Peyer's patch (tissue), 4 donors: Measurements from ENCODE around the gene TUBAL3.
A peak's percentile ranks its signal among the peaks of the same experiment; 100 is the strongest.

Experiments used
- POLR2A ChIP-seq, 2 donors: fragments of 450-650 bp; IDR thresholded peaks; one replicate each; pipeline ENCODE4 v1.5.1; 2017; ENCODE audit warnings: antibody characterized with exemption in 2 of 2, mild to moderate bottlenecking in 2 of 2, moderate library complexity in 2 of 2
- TF ChIP-seq, protein P1 (sequence below), 6 experiments: fragments of 450-650 bp in 4 of 6; fragments of 200-600 bp in 2 of 6; sonication (generic) in 1 of 6; IDR thresholded peaks; one replicate each; pipeline ENCODE4 v1.5.1; 2017 to 2019; ENCODE audit warnings: antibody characterized with exemption in 6 of 6, mild to moderate bottlenecking in 3 of 6, moderate library complexity in 1 of 6

DNA sequence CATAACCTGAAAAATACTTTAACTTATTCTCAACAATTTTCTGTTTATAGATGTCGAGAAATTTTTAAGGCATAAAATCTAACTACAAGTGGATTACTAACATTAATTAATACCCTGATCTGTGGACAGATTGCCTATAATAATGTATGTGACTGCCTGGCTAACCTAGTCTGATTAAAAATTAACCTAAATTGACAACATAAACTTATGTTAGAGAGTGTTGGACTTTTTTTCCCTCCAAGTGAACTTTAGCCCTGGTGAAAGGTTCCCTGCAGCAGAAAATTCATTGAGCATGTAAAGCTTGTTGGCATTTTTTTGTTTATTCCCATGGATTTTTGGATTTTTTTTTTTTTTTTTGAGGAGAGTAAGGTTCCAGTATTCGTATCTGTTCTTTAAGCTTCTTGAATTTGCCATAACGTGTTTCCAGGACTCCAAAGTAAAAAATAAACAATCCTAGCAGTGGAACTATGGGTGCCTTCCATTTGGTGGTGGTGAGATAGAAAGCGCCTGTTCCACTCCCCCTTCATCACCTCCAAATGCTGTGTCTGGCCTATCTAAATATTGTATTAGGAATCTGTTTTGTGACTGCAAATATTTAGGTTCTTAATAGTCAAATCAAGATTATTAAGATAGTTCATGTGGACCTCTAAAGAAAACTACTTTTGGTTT, 43.8 kb upstream of the TUBAL3 start:
- peak; percentile 48 to 73 for TF ChIP-seq POLR2A (IDR thresholded peaks at IDR 0.05)
- TF ChIP-seq, protein P1, sequence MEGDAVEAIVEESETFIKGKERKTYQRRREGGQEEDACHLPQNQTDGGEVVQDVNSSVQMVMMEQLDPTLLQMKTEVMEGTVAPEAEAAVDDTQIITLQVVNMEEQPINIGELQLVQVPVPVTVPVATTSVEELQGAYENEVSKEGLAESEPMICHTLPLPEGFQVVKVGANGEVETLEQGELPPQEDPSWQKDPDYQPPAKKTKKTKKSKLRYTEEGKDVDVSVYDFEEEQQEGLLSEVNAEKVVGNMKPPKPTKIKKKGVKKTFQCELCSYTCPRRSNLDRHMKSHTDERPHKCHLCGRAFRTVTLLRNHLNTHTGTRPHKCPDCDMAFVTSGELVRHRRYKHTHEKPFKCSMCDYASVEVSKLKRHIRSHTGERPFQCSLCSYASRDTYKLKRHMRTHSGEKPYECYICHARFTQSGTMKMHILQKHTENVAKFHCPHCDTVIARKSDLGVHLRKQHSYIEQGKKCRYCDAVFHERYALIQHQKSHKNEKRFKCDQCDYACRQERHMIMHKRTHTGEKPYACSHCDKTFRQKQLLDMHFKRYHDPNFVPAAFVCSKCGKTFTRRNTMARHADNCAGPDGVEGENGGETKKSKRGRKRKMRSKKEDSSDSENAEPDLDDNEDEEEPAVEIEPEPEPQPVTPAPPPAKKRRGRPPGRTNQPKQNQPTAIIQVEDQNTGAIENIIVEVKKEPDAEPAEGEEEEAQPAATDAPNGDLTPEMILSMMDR (IDR thresholded peaks at IDR 0.05), result no peak
